Suprapubic skin (tissue), 4 donors: ENCODE results near the gene ZC3HAV1.

ENCODE experiments used
- CTCF ChIP-seq, 2 donors: fragments of 200-600 bp in 1 of 2; fragments of 450-650 bp in 1 of 2; sonication (generic) in 1 of 2; IDR thresholded peaks; one replicate each; pipeline ENCODE4 v1.5.1; 2016 to 2019; ENCODE audit warnings: antibody characterized with exemption in 2 of 2, mild to moderate bottlenecking in 1 of 2, moderate library complexity in 1 of 2
- EP300 ChIP-seq: sonication (generic); formaldehyde crosslinking; IDR thresholded peaks from one replicate; pipeline ENCODE4 v1.6.1; 2017; ENCODE audit warnings: antibody characterized with exemption
- POLR2A ChIP-seq, 2 donors: fragments of 450-650 bp; IDR thresholded peaks; one replicate each; pipeline ENCODE4 v1.6.1; 2017; ENCODE audit warnings: antibody characterized with exemption in 2 of 2, mild to moderate bottlenecking in 2 of 2, moderate library complexity in 2 of 2
- POLR2AphosphoS5 ChIP-seq, 3 donors: sonication (generic); formaldehyde crosslinking; IDR thresholded peaks; one replicate each; pipeline ENCODE4 v1.6.1; 2017; ENCODE audit warnings: antibody characterized with exemption in 3 of 3

- TF ChIP-seq POLR2A (IDR thresholded peaks at IDR 0.05) (no peak), CTCF (IDR thresholded peaks at IDR 0.05) (no peak), EP300 (no peak), POLR2AphosphoS5 (IDR thresholded peaks at IDR 0.05) (no peak)
Measured at GRCh38 chr7:139094030-139094429, 15.5 kb downstream of the ZC3HAV1 start.
